GM18870 (cell line): ENCODE results near the gene BFSP2.

ENCODE experiments used
- ATAC-seq: cut with Tn5 transposase; IDR thresholded peaks from one replicate; pipeline ENCODE4 v1.9.1; 2021; ENCODE audit warnings: moderate library complexity; ENCODE audit not compliant: unreplicated experiment

Gene BFSP2

GRCh38 chr3:133414021-133414392 is 14.2 kb downstream of the BFSP2 start:
- ATAC-seq = no peak

- ATAC-seq = no peak
Observed at GRCh38 chr3:133418361-133418760, 18.5 kb downstream of the BFSP2 start.

GRCh38 chr3:133419151-133419909 is 19.5 kb downstream of the BFSP2 start:
- ATAC-seq = no peak

GRCh38 chr3:133424937-133425869 is 25.3 kb downstream of the BFSP2 start:
- peak; percentile 46 for ATAC-seq

- ATAC-seq = no peak
Observed at GRCh38 chr3:133425898-133426297, 26.0 kb downstream of the BFSP2 start.

- ATAC-seq = no peak
Observed at GRCh38 chr3:133426721-133427120, 26.9 kb downstream of the BFSP2 start.

GRCh38 chr3:133428552-133428951 is 28.7 kb downstream of the BFSP2 start:
- ATAC-seq = no peak

GRCh38 chr3:133429063-133429462 is 29.2 kb downstream of the BFSP2 start:
- ATAC-seq = no peak

GRCh38 chr3:133439563-133439962 is 39.7 kb downstream of the BFSP2 start:
- no peak for ATAC-seq

- ATAC-seq = no peak
Observed at GRCh38 chr3:133440652-133441051, 40.8 kb downstream of the BFSP2 start.

- peak; percentile 69 for ATAC-seq
Observed at GRCh38 chr3:133441867-133442270, 42.0 kb downstream of the BFSP2 start.

- ATAC-seq = no peak
Observed at GRCh38 chr3:133442518-133442917, 42.7 kb downstream of the BFSP2 start.

- ATAC-seq = no peak
Observed at GRCh38 chr3:133443649-133444422, 44.0 kb downstream of the BFSP2 start.

- ATAC-seq = no peak
Observed at GRCh38 chr3:133444423-133444774, 44.5 kb downstream of the BFSP2 start.

- no peak for ATAC-seq
Observed at GRCh38 chr3:133445108-133445507, 45.3 kb downstream of the BFSP2 start.

- ATAC-seq = no peak
Observed at GRCh38 chr3:133447750-133448477, 48.1 kb downstream of the BFSP2 start.

GRCh38 chr3:133448478-133449122 is 48.7 kb downstream of the BFSP2 start:
- ATAC-seq = peak; percentile 84

GRCh38 chr3:133451309-133451708 is 51.5 kb downstream of the BFSP2 start:
- no peak for ATAC-seq

- ATAC-seq = no peak
Observed at GRCh38 chr3:133452641-133453319, 52.9 kb downstream of the BFSP2 start.

GRCh38 chr3:133453383-133453782 is 53.5 kb downstream of the BFSP2 start:
- no peak for ATAC-seq
